Smooth muscle cell of the coronary artery (primary cell): Measurements from ENCODE around the gene TFIP11. TPM values are rescaled to one million over a fixed set of nuclear protein-coding genes. Genes with fewer than 3 reads are reported as not detected.

Experiments
- total RNA-seq: library from RNA; depleted of rRNA; stranded (reverse); fragments of >200 nt; gene quantifications from 2 replicates; pipeline ENCODE4 v1.2.3, GENCODE V29; 2014; ENCODE audit warnings: low replicate concordance

TFIP11 gene
- total RNA-seq = 31.0 and 74.1 TPM in 2 replicates

GRCh38 chr22:26512149-26512793, at the start of gene TFIP11:
TFIP11 (minus strand) TSS chr22:26512473; CDS start chr22:26510272, 2,201 bp downstream.

GRCh38 chr22:26483439-26484359, 28.6 kb downstream of the TFIP11 start, which contains the start of the genes HPS4 and SRRD:
HPS4 (minus strand) TSS chr22:26483783; CDS start chr22:26481762, 2,021 bp downstream.
SRRD (plus strand) TSS chr22:26483877; CDS start chr22:26483891, 14 bp downstream.

Other genes with a start within 250 kb of the TFIP11 start
- gene ASPHD2, start 83.2 kb downstream of the TFIP11 start, total RNA-seq = 1.5 and 3.7 TPM in 2 replicates
- gene HPS4, start 28.7 kb downstream of the TFIP11 start, total RNA-seq = 21.9 and 25.3 TPM in 2 replicates
- 9.8 and 15.6 TPM in 2 replicates for gene SRRD, start 28.6 kb downstream of the TFIP11 start, total RNA-seq
- gene TPST2, start 77.7 kb upstream of the TFIP11 start, total RNA-seq = 30.1 and 70.8 TPM in 2 replicates
- not detected in 2 replicates for gene CRYBB1, start 105.6 kb upstream of the TFIP11 start, total RNA-seq
- gene CRYBA4, start 109.5 kb upstream of the TFIP11 start, total RNA-seq = not detected in 2 replicates
- 0.94 and 1.2 TPM in 2 replicates for gene MIAT, start 145.1 kb upstream of the TFIP11 start, total RNA-seq